ENCODE results near the gene EPS15.
"Not testable (repeated sequence)": the region's sequence is repeated elsewhere in the genome, so short reads cannot be mapped to it uniquely, and the experiment has no call there.

Gene EPS15

DNA sequence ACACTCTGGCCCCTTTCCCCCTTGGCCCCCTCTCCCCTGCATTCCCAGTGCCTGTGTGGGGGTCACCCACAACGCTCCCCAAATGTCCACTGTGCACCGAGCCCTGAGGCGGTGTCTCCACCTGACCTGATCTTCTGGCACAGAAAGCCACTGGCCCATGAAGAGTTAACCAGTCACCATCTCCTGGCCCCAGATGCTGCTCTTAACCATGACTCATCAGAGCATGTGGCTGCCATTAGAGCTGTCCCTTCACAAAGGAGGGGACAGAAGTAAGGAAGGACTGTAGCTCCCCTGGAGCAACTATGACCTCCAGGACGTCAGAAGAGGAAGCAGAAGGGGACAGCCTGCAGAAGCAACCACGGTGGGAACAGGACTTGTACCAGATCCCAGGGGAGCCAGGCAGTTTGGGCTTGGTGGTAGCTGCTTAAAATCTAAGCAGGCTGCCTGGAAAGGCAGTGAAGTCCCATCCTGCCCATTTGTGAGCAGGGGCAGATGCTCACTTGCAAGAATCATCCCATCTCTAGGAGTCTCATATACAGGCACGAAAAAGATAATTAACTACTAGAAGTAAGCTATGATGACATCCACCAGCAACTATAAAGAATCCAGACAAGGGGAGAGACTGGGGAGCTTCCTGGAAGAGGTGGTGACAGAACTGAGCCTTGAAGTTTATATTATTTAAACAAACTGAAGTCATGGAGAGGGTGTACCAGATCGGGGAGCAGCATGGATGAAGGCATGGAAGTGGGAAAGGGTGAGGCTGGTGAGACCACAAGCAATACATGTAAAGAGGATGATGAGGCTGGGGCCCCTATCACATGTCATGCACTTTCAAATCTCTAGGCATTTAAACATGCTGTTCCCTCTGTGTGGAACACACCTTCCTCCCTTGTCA, 187.6 kb downstream of the EPS15 start:
- no peak for DNase-seq (ENCODE audit: low read depth)

DNA sequence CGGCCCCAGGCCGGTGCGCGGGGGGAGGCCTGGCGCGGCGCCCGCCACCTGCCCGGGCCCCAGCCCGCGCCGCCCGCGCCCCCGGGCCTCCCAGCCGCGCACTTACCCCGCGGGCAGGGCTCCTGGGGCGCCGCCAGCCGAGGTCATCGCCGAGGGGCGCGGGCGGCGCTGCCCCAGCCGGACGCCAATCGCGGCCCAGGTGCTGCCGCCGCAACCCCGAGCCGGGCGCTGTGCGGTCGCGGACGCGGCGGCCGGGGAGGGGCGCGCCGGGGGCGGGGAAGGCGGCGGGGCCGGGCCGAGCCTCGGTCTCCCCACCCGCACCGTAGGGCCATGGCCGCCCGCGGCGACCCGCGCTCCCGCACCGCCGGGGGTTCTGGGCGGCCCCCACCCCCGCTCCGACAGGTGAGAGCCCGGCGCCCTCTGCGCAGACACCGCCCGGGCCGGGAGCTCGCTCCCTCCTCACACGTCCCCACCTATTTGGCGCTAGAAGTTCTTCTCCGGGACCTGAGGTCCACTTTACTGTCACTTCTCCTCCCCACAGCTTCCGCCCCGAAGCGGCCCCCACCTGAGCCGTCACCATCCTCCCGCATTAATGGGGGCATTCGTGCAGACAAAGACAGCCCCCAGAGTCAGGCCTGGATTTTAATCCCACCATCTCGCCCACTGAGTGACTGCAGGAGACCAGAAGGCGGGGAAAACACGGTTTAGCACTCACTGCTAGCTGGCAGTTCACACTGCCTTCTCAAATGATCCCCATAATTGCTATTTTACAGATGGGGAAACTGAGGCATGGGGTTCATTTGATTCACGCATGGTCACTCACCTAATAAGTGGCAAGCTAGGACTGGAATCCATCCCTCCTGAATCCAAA, 188.5 kb downstream of the EPS15 start, which contains the start of gene TTC39A:
Gene TTC39A, minus strand, starts transcription at position 232 of the 871 bp plus-strand sequence. Its CDS starts 85 bp downstream, at position 147.
- DNase-seq (ENCODE audit: low read depth) = no peak

DNA sequence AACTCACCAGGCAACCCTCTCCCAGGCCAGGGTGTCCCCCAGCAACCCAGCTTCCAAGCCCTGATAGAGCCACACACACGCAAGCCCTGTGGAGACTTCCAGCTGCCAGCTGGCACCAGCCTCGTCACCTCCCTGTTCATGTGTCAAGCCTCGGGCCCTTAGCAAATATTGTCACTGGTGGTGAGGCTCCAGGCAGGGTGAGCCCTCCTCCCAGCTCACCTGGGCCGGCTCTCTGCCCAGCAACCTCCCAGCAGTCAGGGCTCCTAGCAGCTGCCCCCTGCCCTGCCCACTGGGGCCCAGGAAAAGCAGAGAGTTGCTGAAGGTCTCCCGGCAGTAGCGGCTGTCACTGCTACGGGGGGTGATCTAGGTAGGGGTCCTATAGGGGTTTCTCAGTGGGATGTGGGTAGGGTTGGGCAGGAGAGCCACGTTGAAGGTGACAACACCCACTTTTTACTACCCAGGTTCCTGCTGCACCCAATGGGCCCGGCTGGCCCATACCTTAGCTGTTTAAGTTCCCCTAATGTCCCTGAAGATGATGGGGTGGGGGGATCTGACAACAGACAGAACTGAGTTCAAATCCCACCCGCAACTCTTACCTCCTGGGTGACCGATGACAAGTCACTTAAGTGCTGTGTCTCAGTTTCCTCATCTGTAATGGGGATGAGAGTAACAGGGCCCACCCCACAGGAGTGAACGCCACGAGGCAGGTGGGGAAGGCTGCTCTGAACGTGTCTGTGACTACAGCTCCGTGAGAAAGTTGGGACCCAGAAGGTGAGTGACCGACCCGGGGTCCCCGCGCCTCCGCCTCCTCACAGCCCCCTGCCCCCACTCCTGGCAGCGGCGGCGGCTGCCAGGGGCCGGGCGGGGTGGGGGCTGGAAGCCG, 189.4 kb downstream of the EPS15 start:
- no peak for DNase-seq (ENCODE audit: low read depth)

DNA sequence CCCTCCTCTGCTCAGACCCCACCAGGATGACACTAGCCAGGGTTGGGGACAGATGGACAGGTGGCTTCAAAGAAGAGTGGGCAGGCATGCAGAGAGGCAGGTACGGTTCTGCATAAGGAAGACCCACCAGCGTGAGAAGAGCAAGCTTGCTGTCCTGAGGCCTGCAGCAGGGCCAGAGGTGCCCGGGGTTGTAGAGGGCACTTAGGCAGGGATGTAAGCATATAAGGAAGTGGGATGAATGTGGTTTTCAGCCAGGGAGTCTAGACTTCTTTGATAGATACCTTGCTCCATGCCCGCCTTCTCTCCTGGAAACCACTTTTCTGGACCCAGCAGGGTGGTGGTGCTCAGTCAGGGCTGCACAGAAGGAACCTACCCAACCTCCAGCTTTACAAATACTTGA, 190.1 kb downstream of the EPS15 start:
- no peak for DNase-seq (ENCODE audit: low read depth)

DNA sequence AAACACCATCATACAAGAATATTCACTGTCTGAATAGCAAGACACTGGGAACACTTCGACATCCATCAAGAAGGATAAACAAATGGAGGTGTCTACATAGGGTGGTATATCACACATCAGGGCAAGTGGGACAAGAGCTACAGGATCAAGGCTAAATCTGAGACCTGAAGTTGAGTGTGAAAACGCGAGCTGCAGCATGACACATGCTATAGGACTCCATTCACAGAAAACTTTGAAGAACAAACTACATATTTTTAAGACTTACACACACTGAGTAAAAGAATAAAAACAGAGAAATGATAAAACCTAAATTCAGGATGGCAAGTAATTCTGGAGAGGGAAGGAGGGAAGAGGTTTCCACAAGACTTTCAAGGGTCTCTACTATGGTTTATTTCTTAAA, 190.8 kb downstream of the EPS15 start:
- no peak for DNase-seq (ENCODE audit: low read depth)

DNA sequence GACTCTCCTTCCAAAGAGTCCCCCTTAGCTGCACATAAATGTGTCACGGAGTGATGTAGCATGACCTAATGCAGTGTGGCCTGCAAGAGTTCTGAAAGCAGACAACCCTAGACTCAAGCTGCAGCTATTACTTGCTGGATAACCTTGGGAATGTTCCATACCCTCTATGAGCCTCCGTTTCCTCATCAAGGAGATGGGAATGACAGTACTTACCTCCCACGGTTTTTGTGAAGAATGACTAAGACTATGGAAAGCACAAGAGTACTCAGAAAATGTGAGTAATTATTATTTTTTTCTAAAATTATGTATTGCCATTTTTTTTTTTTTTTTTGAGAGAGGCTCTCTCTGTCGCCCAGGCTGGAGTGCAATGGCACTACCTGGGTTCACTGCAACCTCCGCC, 191.7 kb downstream of the EPS15 start:
- no peak for DNase-seq (ENCODE audit: low read depth)

DNA sequence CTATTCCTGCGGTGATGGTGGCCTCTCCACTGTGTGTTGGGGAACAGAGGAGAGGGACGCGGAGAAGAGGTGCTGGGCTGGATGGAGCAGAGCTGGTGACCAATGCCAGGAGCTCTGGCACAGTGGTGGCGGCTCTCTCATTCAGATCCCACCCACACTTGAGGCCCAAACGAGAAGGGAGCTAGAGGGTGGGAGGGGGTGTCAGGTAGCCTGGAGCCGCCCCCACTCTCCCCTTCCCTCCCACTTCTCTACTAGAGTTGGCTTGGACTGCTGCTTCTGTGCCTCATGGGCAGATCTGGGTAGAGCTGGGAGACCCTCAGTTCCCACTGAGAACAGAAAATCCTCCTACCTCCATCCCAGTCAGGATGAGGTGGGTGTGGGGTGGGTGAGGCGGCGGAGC, 192.2 kb downstream of the EPS15 start:
- DNase-seq (ENCODE audit: low read depth) = no peak

DNA sequence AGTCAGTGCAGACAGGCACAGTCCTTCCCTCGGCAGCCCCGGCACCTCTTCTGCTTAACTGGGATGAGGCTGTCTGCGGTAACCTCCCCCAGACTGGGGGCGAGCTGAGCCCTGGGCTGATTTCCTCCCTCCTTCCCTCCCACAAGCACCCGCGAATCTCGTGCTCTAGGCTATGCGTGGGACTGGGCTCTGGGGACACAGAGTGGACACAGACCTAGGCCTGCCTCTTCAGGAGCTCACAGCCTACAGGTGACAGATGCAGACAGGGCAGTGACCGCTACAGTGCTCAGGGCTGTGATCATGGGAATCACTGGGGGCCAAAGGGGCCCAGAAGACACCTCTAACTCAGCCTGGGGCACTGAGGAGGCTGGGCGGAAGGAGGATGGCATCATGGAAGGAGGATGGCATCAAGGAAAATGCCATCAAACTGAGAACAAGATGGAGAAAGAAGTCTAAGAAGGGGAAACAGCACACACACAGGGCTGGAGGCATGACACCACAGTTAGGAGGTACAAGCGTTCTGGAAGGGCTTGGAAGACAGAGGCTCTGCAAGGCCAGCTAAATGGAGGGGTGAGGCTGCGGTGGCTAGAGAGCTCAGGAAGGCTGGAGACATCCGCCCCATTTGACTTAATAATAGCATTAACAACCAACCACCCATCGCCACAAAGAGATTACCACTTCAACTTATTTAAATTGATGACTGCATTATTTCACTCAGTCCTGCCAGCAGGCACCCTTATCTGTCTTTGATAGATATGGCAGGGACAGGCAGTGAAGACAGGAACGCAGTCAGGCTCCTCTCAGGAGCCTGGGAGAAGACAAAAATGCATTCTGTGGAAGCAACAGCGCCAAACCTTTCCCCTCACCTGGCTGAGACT, 192.9 kb downstream of the EPS15 start:
- no peak for DNase-seq (ENCODE audit: low read depth)

DNA sequence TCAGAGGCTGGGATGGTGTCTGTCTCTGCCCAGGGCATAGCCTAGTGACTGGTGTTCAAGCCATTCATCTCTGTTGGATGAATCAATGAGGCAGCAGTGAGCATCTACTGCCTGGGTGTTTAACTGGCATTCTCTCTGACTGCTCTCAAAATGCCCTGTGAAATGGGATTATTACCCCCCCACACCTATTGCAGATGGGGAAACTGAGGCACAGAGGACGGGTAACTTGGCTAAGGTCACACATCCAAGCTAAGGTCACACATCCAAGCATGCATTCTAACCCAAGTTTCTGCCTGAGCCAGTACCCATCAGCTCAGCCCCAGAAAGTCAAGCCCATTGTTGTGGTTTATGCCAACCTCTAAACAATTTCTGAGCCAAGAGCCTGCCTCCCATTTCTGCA, 193.7 kb downstream of the EPS15 start:
- no peak for DNase-seq (ENCODE audit: low read depth)

DNA sequence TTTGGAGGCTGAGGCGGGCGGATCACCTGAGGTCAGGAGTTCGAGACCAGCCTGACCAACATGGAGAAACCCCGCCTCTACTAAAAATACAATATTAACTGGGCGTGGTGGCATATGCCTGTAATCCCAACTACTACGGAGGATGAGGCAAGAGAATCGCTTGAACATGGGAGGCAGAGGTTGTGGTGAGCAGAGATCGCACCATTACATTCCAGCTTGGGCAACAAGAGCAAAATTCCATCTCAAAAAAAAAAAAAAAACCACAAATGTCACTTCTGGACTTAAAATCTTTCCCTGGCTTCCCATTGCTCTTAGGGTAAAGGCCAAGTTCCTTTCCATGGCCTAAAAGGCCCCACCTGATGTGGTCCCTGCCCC, 194.1 kb downstream of the EPS15 start:
- DNase-seq (ENCODE audit: low read depth) = not testable (repeated sequence)

DNA sequence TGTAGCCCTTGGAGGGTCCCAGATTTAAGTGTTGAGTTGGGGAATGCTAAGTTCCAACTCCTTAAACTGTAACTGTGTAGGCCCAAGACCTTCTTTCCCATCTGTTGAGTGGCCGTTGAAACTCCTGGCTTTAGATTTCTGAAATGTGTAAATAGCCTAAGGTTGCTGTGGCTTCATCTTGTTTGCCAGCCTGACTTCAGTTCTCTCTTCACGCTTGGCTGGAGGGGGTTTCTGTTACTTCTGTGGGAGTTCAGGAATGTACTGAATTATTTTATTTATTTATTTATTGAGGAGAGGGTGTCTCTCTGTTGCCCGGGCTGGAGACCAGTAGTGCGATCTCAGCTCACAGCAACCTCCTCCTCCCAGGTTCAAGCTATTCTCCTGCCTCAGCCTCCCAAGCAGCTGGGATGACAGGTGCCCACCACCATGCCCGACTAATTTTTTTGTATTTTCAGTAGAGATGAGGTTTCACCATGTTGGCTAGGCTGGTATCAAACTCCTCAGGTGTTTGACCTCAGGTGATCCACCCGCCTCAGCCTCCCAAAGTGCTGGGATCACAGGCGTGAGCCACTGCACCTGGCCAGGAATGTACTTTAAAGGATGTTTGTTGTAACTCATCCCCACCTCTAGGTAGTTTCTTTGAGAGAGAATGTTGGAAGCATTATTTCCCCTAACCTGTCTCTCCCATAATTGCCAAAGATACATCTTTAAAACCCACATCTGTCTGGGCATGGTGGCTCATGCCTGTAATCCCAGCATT, 194.6 kb downstream of the EPS15 start:
- no peak for DNase-seq (ENCODE audit: low read depth)

DNA sequence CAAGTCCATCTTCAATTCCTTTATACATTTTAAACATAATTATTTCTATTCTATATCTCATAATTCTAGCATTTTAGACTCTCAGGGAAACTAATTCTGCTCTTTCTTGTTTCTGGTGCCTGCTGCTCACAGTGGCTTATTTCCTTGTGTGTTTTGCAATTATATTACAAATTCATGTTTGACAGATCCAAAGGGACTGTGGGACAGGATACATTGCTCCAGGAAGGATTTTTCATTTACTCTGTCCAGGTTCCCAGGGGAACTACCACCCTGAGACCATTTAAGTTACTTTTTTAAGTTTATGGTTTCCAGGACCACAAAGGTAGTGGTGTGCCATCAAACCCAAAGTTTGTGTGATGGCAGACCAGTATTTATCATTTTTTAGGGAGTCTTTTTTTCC, 195.3 kb downstream of the EPS15 start:
- no peak for DNase-seq (ENCODE audit: low read depth)

DNA sequence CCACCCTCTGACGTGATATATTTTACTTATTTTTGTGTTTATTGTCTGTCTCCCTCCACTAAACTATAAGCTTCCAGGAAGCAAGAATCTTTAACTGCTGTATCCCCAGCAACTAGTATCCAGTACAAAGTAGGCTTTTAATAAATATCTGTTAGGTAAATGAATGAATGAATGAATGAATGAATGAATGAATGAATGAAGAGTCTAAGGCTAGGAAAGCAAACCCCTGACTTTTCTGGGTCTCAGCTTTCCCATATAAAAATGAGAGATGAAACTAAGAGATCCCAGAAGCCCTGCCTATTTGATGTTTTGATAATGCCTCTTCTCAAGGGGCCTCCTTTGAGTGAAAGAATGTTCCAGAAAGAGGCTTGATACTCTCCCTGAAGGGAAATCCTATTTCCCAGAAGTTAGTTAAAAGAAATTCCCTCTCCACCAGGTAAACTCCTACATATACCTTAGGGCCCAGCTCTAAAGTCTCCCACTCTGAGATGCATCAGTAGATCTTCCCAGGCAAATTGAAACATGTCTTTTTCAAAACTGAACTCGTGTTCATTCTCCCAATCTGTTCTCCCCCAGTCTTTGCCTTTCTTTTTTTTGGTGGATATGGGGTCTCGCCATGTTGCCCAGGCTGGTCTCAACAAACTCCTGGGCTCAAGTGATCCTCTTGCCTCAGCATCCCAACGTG, 196.5 kb downstream of the EPS15 start:
- no peak for DNase-seq (ENCODE audit: low read depth)

DNA sequence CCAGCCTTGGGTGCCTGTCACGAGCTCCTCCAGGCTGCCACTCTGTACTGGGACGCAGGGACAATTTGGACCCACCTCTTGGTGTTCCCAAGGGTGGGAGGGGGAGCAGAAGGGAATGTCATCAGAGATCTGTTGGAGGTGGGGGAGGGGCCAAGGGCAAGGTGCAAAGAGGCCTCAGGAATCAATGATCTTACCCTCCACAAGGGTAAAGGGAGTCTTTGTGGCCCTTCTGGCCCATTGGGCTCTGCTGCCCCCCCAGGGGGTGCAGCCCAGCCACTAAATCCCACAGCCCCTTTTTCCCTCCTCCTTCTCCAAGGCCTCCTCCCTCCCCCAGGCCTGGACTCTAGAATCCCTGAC, 197.2 kb downstream of the EPS15 start:
- DNase-seq (ENCODE audit: low read depth) = no peak

DNA sequence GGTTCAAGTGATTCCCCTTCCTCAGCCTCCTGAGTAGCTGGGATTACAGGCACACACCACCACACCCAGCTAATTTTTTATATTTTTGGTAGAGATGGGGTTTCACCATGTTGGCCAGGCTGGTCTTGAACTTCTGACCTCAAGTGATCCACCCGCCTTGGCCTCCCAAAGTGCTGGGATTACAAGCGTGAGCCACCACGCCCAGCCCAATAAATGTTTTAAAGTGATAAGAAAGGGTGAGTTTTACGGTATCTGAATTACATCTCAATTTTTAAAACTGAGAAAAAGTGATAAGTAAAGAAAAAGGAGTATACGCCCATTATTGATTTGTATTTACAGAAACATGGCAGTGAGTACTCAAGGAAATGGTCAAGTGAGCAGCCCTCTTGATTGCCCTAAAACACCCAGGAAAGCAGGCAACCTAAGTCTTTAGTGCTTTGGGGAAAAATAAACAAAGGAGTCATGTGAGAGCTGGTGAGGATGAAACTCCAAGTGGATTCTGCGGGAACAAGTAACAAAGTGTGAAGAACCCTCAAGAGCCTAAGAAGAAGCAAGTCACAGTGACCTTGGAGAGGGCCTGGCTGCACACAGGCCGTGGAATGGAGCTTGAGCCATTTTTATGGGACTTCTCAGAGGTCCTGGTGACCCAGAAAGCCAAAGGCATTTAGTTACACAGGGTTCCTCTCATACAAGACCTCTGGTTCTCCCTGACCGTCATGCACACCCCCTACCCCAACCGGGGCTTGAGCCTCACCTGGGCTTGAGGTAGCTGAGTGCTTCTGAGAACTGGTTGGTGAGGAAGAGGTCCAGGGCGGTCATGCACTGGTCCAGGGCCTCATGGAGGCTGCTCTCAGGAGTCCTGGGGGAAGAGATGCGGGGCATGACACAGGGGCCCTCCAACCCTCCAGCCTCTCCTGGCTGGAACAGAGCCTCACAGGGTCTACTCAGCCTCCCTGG, 197.8 kb downstream of the EPS15 start:
- no peak for DNase-seq (ENCODE audit: low read depth)

DNA sequence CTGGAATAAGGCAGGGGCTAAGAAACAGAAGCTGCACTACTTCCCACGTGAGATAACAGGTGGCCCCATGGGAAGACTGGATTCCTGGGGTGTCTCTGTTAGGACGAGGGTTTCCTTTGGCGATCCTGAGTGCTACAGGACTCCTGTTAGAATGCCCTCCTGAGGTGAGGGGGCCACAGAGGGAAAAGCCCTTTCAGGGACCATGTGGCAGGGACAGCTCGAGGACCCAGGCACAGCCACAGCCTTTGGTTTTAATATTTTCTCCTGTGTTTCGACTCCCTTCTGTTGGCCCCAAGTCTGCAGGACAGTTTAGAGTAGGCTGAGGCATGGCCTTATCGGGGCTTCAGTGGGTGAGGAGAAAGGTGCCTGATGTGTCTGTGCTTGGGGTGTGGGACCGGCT, 201.3 kb downstream of the EPS15 start:
- no peak for DNase-seq (ENCODE audit: low read depth)

DNA sequence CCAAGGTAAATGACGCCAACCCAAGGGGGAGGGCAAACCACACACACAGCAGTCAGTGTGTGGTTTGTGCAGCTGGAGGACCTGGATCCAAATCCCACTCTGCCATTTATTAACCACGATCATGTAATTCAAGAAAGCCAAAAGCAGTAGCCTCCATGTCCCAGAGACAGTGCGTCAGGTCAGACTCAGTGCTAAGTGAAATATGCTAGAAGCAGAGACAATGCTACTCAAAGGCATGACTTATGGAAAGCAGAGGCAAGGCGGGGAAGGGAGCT, 202.3 kb downstream of the EPS15 start:
- no peak for DNase-seq (ENCODE audit: low read depth)

DNA sequence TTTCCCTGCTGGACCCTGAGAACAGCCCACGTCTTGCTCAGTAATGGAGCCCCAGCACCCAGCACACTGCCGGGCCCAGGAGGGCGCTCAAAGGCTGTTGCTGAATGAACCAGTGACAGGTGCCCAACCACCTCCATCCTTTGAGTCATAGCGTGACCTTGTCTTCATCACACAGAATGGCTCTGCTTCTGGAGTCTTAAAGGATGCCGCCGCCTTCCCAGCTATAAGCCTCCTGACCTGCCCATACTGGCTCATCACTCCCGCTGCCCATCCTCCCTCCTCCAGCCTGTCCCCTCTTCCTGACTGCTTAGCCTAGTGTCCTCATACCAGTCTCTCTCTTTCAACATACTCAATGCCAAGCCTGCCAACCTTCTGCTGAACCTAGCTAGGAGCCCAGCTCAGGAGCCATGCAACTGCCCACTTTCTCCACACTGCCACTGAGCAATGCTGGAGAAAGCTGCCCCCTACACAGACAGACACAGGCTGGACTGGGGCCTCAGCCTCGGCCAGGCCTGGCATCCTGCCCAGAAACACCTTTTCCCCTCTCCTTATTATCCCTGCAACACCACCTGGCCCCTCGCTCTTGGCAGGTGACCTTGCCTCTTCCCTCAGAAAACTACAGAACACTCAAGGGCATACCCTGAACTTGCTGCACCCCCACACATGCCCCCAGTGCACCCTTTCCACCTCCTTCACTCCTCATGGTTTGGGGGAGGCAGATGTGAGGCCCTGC, 202.8 kb downstream of the EPS15 start:
- DNase-seq (ENCODE audit: low read depth) = no peak

All from GM04503 (cell line).